ENCODE results near the gene PRKCI.
"Not testable (repeated sequence)": the region's sequence is repeated elsewhere in the genome, so short reads cannot be mapped to it uniquely, and the experiment has no call there.

PRKCI gene

DNA sequence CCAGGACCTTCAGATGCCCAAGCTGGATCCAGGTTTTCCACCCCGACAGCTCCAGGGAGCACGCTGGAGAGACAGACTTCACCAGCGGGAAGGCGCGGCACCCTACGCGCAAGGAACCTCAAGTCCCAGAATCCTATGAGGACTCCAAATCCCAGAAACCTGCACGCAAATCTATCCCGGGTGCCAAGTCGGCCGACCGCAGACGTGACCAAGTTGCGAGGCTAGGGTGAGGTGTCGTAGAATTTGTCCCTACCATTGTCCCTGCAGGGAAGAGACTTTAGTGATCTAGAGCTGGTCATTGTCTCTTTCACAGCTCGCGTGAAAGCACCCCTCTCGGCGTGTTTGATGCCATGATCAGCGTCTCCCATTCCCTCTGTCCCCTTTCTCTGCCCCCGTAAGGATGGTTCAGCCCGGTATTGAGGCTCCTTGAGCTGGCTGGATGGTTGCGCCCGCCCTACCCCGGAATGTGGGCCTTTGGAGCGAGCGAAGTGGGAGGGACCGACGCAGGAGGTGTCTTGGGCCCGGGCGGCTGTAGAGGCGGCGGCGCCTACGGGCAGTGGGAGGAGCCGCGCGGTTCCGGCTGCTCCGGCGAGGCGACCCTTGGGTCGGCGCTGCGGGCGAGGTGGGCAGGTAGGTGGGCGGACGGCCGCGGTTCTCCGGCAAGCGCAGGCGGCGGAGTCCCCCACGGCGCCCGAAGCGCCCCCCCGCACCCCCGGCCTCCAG lies at the start of gene PRKCI:
Gene PRKCI, plus strand, starts transcription at position 501 of the 723 bp plus-strand sequence. CDS start 246 bp downstream, outside the sequence.
- DNase-seq: peak; percentile 87

DNA sequence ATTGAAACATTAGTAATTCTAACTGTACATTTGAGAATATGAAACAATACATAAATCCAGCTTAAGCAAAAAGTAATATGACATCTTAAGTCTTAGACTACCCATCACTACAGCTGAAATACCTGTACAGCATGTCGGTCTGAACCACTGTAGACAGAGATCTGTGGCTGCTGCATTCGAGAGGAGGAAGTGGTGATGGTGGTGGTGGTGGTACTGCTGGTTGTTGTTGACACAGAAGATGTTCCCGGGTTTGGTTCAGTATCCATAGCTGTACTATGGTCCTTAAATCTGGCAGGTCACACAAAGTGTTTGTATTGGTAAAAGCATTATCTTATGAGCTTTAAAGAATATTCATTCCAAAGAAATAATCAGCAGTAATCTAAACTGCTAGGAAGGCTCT lies 43.6 kb upstream of the PRKCI start:
- no peak for DNase-seq

DNA sequence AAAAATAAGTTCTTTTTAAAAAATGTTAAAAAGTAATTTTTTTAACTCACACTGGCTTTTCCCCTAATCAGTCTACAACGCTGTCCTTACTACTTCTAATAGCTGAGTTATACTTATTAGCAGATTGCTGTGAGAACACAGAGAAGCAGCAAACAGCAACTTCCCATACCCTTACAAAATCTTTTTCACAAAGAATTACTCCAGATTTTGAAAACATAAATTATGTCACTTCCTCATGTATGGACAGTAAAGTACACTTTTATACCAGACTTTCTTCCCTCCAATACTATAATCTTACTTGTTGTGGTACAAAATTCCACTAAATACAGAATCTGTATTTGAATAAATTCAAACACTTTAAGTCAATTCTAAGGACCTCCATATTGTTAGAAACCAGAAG lies 42.8 kb upstream of the PRKCI start:
- no peak for DNase-seq

DNA sequence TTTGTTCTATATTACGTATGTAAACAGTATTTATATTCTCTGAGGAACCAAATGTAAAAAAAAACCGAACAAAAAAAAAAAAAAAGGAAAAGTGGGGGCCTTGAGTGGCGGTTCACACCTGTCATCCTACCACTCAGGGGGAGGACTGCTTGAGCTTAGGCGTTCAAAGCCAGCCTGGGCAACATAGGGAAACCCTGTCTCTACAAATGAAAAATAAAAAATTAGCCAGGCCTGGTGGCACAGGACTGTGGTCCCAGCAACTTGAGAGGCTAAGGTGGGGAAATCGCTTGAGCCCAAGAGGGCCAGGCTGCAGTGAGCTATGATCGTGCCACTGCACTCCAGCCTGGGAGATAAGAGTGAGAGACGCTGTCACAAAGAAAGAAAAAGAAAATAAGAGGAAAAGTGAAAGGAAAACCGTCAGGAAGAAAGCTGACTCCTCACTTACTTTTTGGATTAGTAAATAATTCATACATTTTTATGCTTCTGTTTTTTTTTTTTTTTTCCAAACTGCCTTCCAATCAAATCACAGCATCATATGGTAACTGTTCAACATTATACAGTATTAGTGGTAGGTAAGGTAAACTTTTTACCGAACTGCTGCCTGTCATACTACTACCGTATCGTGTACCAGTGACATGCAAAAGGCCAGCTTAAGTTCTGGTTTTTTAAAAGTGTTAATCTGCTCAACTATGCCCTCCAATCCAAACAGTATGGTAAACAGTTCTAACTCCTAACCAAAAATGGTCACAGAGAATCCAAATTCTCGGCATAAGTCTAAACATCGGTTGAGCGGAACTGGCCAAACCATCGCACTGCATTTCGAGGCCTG lies 41.9 kb upstream of the PRKCI start:
- DNase-seq: no peak

DNA sequence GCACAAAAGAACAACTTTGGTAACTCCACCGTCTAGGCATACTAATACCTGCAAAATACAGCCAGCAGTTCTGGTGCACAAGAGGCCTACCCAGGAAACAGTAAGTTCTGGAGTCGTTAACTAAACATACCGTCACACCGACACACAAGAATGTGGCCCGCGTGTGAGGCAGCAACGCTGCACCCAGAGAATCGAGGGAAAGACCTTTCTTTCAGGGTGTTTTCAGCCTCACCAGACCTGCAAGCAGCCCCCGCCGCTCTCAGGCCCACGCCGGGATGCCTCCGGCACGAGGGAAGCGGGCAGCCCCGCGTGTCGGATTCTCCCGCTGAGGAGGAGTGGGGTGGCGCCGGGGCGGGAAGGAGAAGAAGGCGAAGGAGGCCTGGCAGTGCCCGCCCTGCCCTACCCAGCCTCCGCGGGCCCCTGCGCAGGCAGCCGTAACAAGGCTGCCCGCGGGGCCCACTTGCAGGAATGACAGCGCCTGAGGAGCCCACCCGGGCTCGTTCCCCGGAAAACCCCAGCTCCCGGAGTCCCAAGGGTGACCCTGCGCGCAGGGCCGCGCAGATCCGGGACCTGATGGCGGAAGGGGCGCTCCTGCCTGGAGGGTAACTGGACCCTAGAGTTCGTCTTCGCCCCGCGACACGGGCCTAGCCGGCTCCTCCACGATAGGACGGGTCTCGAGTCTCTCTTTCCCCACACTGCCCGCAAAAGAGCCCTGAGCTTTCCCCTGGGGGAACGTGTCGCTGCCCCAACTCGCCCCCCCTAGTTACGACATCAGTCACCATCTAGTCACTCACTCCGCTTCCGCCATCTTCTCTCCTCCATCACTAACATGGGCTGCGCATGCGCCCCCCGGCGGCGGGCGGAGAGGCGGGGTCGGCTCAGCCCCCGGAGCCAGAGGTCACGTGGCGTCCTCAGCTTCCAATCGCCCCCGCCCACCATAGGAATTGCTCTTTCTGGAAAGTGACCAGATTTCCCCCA lies 41.0 kb upstream of the PRKCI start, which contains the start of gene PHC3:
Gene PHC3, minus strand, starts transcription at position 826 of the 978 bp plus-strand sequence. Its CDS starts 18 bp downstream, at position 808.
- DNase-seq: peak; percentile 92

DNA sequence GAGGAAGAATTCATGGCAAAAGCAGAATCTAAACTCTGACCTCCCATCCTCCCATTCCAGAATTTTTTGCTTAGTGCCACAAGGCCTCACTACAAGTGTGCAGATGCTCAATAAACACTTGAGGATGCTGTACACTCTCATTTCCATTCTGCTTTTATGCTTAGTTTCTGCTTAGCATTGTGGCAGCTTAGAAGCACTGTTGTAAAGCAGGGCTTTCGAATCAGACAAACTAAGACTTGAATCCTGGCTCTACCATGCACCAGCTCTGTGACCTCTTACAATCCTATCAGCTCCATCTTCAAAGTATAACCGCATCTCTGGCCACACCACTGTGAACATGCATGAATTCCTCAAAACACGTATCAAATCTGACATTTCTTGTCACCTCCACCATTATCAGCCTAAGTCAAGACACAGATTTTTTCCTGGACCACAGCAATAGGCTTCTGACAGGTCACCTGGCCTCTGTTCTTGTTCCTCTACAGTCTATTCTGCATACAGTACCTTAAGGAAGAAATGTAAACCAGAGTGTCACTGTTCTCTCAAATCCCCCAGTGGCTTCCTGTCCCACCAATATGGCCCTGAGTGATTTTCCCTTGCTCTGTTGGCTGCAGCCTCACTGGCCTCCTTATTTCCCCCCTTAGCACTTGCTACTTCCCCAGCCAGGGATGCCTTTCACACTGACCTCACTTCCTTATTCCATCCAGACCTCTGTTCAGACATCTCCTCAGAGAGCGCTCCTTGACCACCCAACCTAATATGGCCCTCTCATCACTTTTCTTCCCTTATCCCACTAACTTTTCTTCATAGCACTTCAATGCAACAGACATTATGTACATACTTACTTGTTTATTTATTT lies 32.6 kb upstream of the PRKCI start:
- DNase-seq: no peak

DNA sequence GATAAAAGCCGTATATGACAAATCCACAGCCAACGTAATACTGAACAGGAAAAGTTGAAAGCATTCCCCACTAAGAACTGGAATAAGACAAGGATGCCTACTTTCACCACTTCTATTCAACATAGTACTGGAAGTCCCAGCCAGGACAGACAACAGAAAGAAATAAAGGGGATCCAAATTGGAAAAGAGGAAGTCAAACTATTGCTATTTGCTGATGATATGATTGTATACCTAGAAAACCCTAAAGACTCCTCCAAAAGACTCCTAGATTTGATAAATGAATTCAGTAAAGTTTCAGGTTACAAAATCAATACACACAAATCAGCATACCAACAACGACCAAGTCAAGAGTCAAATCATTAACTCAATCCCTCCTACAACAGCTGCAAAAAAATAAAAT lies 26.5 kb upstream of the PRKCI start:
- DNase-seq: not testable (repeated sequence)

DNA sequence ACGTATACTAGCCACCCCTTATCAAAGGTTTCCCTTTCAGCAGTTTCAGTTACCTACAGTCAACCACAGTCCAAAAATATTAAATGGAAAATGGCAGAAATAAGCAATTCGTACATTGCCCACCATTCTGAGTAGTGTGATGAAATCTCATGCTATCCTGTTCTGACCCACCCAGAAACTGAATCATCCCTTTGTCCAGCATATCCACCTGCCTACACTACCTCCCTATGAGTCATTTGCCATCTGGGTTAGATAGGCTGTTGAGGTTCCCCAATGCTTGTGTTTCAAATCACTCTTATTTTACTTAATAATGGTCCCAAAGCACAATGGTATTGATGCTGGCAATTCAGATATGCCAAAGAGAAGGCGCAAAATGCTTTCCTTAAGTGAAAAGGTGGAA lies 25.4 kb upstream of the PRKCI start:
- DNase-seq: no peak

DNA sequence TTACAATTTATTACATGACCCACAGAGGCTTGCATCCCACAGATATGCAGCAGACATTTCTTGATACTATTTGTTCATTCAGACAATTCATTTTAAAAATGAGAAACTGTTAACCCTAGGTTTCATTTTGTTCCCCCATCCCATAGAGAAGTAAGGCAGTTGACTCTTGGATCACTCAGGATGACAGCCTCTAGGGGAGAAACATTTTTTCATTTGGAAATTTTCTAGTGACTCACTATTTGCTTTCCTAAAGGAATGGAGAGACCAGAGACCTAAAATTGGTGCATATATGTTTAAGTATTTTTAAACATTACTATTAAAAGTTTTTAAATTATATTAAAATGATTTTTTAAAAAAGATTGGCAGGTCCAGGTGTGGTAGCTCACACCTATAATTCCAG lies 21.2 kb upstream of the PRKCI start:
- no peak for DNase-seq

DNA sequence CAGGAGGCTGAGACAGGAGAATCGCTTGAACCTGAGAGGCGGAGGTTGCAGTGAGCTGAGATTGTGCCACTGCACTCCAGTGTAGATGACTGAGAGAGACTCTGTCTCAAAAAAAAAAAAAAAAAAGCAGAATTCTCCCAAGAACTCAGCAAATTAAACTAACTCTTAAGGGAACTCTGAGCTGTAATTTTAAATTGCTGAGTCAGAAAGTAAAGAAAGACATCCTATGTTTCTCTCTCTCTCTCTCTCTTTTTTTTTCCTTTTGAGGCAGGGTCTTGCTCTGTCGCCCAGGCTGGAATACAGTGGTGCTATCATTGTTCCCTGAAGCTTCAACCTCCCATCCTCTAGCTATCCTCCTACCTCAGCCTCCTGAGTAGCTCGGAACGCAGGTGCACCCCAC lies 20.7 kb upstream of the PRKCI start:
- no peak for DNase-seq

DNA sequence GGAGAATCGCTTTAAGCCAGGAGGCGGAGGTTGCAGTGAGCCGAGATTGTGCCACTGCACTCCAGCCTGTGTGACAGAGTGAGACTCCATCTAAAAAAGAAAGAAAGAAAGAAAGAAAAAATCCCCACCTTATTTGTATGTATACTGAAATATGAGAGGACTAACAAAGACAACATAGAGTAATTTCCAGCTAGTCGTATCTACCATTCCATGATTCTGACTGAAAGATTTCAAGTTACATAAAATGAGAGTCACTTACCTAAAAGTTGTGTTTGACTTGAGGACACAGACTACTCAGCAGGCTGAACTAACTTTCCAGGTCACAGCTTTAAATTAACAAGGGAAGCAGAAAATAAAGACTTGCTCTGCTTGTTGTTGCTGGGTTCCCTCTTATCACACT lies 18.8 kb upstream of the PRKCI start:
- no peak for DNase-seq

DNA sequence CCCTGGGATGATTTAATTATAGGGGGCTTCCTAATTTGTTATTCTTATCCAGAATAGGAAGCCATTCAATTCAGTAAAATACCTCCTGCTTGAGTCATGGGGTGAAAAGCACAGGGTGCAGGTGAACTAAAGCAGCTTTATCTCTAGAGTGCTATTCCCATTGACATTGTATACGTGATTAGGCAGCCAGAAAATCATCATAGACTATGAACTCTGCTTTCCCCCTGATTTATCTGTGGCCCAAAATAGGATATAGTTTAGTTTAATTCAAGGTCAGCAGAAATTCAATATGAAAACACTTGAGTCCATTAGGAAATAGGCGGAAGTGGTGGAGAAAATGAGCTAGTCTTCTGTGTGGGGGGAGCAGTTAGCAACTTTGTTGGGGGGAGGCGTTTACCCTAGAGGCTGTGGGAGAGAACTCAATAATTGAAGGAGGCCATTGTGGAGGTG lies 18.2 kb upstream of the PRKCI start:
- DNase-seq: no peak

DNA sequence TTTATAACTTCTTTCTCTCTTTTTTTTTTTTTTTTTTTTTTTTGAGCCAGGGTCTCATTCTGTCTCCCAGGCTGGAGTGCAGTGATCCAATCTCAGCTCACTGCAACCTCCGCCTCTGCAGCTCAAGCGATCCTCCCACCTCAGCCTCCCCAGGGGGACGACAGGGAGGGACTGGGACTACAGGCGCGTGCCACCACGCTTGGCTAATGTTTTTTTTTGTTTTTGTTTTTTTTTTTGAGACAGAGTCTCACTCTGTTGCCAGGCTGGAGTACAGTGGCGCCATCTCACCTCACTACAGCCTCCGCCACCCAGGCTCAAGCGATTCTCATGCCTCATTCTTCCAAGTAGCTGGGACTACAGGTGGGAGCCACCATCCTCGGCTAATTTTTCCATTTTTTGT lies 17.7 kb upstream of the PRKCI start:
- DNase-seq: no peak

DNA sequence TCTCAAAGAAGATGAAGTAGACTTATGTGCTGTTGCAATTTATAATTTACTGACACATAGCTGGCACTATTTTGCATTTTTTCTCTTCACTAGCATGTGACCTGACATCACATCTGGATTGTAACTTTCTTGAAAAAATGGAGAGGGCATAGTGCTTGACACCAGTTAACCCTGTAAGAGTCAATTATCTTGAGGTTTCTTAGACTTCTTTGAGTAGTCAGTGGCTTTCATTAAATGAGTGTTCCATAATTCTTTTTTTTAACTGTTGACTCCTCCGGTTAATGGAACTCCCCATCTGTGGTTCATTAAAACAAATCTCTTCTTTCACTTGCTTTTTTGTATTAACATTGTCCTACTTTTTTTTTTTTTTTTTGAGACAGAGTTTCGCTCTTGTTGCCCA lies 16.9 kb upstream of the PRKCI start:
- no peak for DNase-seq

DNA sequence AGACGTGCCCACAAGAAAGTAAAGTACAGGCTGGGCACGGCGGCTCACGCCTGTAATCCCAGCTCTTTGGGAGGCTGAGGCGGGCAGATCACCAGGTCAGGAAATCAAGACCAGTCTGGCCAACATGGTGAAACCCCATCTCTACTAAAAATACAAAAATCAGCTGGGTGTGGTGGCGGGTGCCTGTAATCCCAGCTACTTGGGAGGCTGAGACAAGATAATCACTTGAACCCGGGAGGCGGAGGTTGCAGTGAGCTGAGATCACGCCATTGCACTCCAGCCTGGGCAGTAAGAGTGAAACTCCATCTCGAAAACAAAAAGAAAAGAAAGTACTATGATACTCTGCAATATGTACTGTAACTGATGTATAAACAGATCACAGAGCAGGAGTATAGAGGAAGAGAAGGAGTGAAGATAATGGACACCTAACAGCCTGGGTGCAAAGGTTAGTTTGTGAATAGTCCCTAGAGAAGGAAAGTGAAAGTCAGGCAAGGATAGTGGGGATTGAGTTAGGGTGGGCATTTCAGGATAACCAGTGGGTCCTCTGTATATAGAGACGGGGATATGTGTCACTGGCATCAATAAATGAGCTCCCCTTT lies 16.0 kb upstream of the PRKCI start:
- DNase-seq: not testable (repeated sequence)

DNA sequence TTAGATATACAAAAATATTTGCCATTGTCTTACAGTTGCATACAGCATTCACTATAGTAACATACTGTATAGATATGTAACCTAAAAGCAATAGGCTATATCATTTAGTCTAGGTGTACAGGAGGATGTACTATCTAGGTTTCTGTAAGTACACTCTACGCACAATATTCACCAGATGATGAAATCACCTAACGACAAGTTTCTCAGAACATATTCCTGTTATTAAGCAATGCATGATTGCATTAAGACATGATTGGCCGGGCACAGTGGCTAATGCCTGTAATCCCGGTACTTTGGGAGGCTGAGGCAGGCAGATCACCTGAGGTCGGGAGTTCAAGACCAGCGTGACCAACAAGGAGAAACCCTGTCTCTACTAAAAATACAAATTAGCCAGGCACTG lies 14.5 kb upstream of the PRKCI start:
- DNase-seq: no peak

DNA sequence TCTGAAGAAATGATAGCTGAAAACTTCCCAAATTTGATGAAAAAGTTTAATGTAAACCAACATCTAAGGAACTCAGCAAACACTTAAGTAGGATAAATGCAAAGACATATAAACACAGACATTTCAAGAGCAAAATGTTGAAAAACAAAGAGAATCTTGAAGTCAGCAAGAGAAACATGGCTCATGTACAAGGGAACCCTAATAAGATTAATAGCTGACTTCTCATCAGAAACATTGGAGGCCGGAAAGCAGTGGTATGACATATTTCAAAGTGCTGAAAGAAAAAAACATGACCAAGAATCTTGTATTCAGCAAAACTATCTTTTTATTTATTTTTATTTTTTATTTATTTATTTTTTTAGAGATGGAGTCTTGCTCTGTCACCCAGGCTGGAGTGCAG lies 10.6 kb upstream of the PRKCI start:
- DNase-seq: no peak

DNA sequence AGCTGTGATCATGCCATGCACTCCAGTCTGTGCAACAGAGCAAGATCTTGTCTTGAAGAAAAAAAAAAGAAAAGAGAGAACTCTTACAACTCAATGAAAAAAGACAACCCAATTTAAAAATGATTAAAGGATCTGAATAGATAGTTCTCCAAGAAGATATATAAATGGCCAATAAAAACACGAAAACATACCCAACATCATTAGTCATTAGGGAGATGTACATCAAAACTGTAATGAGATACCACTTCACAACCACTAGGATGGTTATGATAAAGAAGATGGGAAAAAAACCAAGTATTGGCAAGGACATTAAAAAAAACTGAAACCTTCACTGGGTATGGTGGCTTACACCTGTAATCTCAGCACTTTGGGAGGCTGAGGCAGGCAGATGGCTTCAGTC lies 2.4 kb upstream of the PRKCI start:
- no peak for DNase-seq

DNA sequence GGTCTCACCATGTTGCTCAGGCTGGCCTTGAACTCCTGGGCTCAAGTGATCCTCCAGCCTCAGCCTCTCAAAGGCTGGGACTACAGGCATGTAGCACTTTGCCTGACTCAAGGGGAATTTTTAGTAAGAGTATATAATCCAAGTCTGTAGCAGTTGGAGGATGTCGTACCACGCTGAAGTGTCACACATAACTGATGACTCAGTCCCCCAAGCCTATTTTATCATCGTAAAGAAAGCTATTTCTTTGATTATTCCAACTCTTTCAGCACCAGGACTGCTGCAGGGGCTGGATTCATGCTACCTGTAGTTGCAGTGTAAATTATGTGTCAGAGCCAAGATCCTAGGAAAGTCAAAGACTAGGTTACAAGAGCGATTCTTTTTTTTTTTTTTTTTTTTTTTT lies 1.4 kb upstream of the PRKCI start:
- peak; percentile 22 for DNase-seq

DNA sequence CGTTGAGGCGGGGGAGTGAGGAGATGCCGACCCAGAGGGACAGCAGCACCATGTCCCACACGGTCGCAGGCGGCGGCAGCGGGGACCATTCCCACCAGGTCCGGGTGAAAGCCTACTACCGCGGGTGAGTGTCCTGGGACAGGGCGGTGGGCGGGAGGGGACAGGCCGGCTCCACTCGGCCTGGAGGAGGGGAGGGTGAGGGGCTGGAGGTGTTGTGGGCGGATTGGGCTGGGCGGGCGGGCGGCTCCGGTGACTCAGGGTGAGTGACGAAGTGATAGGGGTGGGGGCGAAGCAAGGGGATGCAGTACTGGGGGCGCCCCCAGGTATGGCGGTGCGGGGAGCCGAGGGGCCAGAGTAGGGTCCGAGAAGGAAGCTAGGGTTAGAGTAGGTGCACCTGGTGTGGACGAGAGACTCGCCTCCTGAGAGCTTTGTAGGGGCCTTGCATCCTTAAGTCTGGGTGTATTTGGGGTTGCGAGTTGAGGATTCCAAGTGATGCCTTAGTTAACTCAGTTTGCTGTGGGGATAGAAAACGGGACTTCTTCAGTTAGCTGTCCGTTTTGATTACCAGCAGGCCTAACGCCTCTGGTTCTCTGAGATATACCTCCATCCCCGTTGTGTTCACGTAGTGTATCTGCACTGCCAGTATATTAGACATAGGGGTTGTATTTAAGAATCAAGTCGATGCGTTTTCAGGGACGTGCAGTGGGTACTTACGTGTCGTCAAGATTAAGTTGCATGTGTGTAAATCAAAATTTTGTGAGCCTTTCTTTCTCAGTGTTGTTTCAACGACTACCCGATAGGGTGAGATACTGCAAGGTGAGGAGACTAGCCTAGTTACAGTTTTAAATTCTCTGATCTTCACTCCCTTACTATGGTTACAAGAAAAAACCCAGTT lies 670 bp downstream of the PRKCI start:
- DNase-seq: peak; percentile 37

Measured in 8988T (cell line).